ENCODE results near the gene C17orf58.
"Not testable (repeated sequence)": the region's sequence is repeated elsewhere in the genome, so short reads cannot be mapped to it uniquely, and the experiment has no call there.

DNA sequence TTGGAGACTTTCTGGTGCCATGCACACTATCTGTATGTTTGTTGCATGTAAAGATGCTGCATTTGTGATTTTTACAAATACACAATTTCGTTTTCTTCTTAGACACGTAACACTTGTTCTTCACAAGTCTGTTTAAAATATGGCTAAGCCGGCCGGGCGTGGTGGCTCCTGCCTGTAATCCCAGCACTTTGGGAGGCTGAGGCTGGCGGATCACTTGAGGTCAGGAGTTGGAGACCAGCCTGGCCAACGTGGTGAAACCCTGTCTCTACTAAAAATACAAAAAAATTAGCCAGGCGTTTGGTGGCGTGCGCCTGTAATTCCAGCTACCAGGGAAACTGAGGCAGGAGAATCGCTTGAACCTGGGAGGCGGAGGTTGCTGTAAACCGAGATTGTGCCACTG lies 24.5 kb upstream of the C17orf58 start:
- TF ChIP-seq POLR2A, CTCF (IDR thresholded peaks at IDR 0.05): not testable (repeated sequence)
